Right atrium auricular region (tissue), 2 donors: ENCODE results near the gene SLC22A4. TPM values are rescaled to one million over a fixed set of nuclear protein-coding genes. Genes with fewer than 3 reads are reported as not detected.

ENCODE experiments used
- DNase-seq: peaks from one replicate; pipeline ENCODE4 v3.0.0-alpha.2; 2019; ENCODE audit warnings: low spot score
- H3K27ac ChIP-seq, 2 donors: fragments of 200-600 bp; sonication (generic); 1 replicate in 1 of 2; 2 replicates in 1 of 2; pipeline ENCODE4 v1.5.1; 2016 to 2019
- H3K27me3 ChIP-seq, 2 donors: fragments of 200-600 bp; sonication (generic); one replicate each; pipeline versions ENCODE4 v1.5.1 to v1.6.0; 2017 to 2019
- H3K36me3 ChIP-seq: fragments of 200-600 bp; sonication (generic); one replicate; pipeline ENCODE4 v1.5.1; 2016
- H3K4me1 ChIP-seq, 2 donors: fragments of 200-600 bp; sonication (generic); one replicate each; pipeline versions ENCODE4 v1.5.1 to v1.6.0; 2017 to 2019
- H3K4me3 ChIP-seq, 2 donors: fragments of 200-600 bp; sonication (generic); 1 replicate in 1 of 2; 2 replicates in 1 of 2; pipeline ENCODE4 v1.5.1; 2017 to 2019; ENCODE audit warnings: mild to moderate bottlenecking in 1 of 2, moderate library complexity in 1 of 2
- H3K9me3 ChIP-seq, 2 donors: fragments of 200-600 bp; sonication (generic); one replicate each; pipeline ENCODE4 v1.5.1; 2019
- total RNA-seq, 2 donors: library from RNA; depleted of rRNA; stranded (reverse); fragments of >200 nt; gene quantifications; one replicate each; pipeline ENCODE4 v1.1.0, GENCODE V29; 2016
- TF ChIP-seq, protein P1 (sequence below), 2 donors: fragments of 200-600 bp; sonication (generic); IDR thresholded peaks; one replicate each; pipeline ENCODE4 v1.5.1; 2019; ENCODE audit warnings: antibody characterized with exemption in 2 of 2

Gene SLC22A4
- total RNA-seq, 2 donors from 2014 or later = 1.5 to 2.8 TPM

DNA sequence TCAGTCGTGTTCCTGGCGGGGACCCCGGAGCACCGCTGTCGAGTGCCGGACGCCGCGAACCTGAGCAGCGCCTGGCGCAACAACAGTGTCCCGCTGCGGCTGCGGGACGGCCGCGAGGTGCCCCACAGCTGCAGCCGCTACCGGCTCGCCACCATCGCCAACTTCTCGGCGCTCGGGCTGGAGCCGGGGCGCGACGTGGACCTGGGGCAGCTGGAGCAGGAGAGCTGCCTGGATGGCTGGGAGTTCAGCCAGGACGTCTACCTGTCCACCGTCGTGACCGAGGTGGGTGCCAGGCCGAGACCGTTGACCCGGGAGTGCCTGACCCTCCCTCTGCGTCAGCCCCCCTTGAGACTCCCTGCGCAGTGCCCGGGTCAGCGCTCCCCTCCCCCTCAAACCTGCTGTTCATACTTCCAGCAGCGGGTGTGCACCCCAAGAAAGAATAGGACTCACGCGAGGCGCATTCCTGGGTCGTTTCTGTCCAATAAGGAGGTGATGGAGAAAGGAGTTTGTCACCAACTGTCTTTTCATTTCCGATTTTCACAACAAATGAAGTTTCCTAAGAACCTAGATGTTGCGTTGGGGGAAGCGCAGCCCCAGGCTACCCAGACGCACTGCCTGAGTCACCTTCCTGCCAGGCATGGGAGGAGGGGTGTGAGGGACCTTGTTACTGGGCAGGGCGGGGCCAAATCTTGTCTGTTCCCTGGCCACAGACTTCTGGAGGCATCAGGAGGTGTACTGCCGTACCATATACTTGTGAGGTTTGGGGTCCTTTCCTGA is 722 bp downstream of the SLC22A4 start:
- H3K4me3 ChIP-seq = peak overlapping the region; percentile 56 to 58
- H3K36me3 ChIP-seq = no peaks in the 10 kb centered on the region
- H3K9me3 ChIP-seq = no peaks in the 10 kb centered on the region
- no peaks in the 10 kb centered on the region for H3K27me3 ChIP-seq
- peak overlapping the region; percentile 93 to 99 for H3K27ac ChIP-seq
- H3K4me1 ChIP-seq = peaks cover 0 to 34% of the 10 kb centered on the region in 2 donors
- TF ChIP-seq, protein P1, sequence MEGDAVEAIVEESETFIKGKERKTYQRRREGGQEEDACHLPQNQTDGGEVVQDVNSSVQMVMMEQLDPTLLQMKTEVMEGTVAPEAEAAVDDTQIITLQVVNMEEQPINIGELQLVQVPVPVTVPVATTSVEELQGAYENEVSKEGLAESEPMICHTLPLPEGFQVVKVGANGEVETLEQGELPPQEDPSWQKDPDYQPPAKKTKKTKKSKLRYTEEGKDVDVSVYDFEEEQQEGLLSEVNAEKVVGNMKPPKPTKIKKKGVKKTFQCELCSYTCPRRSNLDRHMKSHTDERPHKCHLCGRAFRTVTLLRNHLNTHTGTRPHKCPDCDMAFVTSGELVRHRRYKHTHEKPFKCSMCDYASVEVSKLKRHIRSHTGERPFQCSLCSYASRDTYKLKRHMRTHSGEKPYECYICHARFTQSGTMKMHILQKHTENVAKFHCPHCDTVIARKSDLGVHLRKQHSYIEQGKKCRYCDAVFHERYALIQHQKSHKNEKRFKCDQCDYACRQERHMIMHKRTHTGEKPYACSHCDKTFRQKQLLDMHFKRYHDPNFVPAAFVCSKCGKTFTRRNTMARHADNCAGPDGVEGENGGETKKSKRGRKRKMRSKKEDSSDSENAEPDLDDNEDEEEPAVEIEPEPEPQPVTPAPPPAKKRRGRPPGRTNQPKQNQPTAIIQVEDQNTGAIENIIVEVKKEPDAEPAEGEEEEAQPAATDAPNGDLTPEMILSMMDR (IDR thresholded peaks at IDR 0.05) = no peak
- DNase-seq = peak; percentile 87

DNA sequence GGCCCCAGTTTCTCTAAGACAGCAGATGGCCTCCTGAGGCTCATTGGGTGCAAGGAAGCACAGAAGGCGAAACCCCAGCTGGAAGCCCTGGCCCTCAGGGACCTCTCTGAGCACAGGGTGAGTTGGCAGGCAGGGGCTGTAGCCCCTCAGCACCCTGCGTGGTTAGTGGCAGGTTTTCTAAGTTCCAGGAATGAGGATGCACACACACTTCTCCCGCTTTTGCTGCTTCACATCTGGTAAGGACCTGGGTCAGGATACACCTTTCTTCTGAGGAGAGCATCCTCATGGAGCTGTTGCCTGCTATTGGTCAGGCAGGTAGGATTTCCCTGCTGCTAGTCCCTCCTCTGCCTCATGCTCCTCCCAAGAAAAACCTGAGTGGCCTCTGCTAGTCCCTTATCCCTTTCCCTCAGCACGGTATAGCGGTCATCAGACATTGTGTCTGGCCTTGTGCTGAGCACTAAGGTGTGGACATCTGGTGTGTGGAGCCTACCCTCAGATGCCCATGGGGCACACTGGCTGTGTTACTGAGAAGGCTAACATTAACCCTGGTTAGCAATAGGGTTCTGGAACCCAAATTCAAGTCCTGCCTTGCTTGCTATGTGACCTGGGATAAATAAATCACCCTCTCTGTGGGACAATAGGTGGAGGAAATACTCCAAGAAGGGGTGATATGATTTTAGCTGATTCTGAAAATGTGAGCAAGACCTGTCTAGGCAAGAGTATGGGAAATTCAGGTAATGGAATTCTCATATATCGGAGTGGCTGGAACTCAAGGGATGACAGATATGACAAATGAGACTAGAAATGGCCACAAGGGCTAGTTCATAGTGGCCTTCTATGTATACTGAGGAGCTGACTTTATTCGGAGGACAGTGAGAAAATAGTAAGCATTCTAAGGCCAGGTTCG is 1.6 kb downstream of the SLC22A4 start:
- H3K4me1 ChIP-seq = peaks cover 0 to 37% of the 10 kb centered on the region in 2 donors
- peak overlapping the region in 1 of 2 donors; percentile 56 for H3K4me3 ChIP-seq
- H3K27ac ChIP-seq = peak overlapping the region; percentile 93 to 99
- no peaks in the 10 kb centered on the region for H3K27me3 ChIP-seq
- H3K36me3 ChIP-seq = no peaks in the 10 kb centered on the region
- no peak for DNase-seq
- TF ChIP-seq, protein P1 (IDR thresholded peaks at IDR 0.05) = no peak
- H3K9me3 ChIP-seq = no peaks in the 10 kb centered on the region

DNA sequence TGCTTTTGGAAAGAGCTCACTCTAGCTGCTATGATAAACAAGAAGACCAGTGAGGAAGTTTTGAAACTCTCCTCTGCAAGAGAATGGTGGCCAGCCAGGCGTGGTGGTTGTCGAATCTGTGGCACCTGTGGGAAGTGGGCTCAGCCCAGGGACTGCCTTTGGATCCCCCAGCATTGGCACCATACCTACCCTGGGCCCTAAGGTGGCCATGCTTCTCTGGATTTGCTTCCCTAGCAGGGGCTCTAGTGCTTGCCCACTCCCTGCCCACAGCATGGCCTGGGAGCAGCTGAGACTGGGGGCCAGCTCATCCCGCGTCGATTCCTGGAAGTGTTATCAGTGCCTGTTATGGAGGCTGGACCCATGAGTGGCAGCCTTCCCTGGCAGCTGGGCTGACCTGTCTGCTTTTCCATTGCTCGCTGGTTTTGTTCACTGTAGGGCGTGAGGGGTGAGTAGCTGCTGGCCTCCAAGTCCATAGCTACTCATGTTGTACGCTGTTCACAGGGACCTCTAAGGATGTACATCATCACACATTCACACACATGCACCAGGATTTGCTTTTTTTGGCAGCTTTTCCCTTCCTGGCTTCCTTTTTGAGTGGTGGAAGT is 2.3 kb downstream of the SLC22A4 start:
- H3K4me3 ChIP-seq = no peak overlapping the region
- no peaks in the 10 kb centered on the region for H3K9me3 ChIP-seq
- peak overlapping the region; percentile 93 to 99 for H3K27ac ChIP-seq
- peaks cover 0 to 44% of the 10 kb centered on the region in 2 donors for H3K4me1 ChIP-seq
- DNase-seq = no peak
- no peaks in the 10 kb centered on the region for H3K27me3 ChIP-seq
- no peaks in the 10 kb centered on the region for H3K36me3 ChIP-seq
- TF ChIP-seq, protein P1 (IDR thresholded peaks at IDR 0.05) = no peak

DNA sequence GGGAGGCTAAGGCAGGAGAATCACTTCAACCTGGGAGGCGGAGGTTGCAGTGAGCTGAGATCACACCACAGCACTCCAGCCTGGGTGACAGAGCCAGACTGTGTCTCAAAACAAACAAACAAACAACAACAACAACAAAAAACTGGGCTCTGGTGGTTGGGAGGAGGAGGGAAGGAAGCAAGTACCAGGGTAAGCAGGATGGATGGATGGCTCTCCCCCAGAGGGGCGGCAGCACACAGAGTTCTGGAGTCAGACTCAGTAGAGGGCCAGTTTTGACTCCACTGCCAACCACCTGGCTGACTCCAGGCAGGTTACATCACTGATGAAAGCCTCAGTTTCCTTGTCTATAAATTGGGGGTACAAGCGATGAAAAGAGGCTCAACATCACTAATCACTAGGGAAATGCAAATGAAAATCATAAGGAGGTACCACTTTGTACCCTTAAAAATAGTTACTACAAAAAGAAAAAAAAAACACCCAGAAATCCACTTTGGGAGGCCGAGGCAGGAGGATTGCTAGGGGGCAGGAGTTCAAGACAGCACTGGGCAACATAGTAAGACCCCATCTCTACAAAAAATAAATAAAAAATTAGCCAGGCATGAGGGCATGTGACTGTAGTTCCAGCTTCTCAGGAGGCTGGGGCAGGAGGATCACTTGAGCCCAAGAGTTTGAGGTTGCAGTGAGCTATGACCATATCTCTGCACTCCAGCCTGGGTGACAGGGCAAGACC is 3.2 kb downstream of the SLC22A4 start:
- H3K4me1 ChIP-seq = peaks cover 0 to 51% of the 10 kb centered on the region in 2 donors
- H3K27ac ChIP-seq = no peak overlapping the region

More for the DNA sequence above, 3.2 kb downstream of the SLC22A4 start:
- TF ChIP-seq, protein P1 (IDR thresholded peaks at IDR 0.05) = no peak
- DNase-seq = no peak
- H3K27me3 ChIP-seq = no peaks in the 10 kb centered on the region
- H3K36me3 ChIP-seq = no peaks in the 10 kb centered on the region
- H3K9me3 ChIP-seq = no peaks in the 10 kb centered on the region
- H3K4me3 ChIP-seq = no peak overlapping the region
